Choroid plexus epithelial cell (primary cell): Measurements from ENCODE around the gene MAP4K5.
A peak's percentile ranks its signal among the peaks of the same experiment; 100 is the strongest.

Source experiments
- DNase-seq: peaks from one replicate; pipeline ENCODE4 v3.0.0-alpha.2; 2010; ENCODE audit warnings: low read depth
- H3K4me3 ChIP-seq: 2 replicates; pipeline ENCODE4 v1.5.1; 2011; ENCODE audit warnings: low read depth, mild to moderate bottlenecking, control low read depth, low read length, moderate library complexity
- CTCF ChIP-seq: conservative IDR thresholded peaks from 2 replicates; pipeline ENCODE4 v1.5.1; 2011; ENCODE audit warnings: low read depth, mild to moderate bottlenecking, control low read depth, inconsistent platforms, low read length, moderate library complexity

The MAP4K5 gene

DNA sequence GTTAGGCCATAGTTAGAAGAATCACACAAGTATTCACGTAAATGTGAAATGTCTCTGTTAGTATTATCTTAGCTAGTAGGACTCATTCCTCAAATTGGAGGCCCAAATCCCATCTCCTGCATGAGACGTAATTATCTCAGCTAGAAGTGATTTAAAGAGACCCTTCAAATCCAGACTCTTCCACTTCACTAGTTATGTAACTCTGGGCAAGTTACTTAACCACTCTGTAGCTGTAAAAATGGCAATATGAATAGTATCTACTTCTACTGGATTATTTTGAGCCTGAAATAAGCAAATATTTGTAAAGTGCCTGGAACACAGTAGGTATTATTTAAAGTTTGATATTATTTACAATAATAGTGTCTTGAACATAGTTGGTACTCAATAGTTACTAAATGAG lies 107.3 kb downstream of the MAP4K5 start:
- no peak for DNase-seq
- TF ChIP-seq CTCF = no peak
- no peak overlapping the region for H3K4me3 ChIP-seq

DNA sequence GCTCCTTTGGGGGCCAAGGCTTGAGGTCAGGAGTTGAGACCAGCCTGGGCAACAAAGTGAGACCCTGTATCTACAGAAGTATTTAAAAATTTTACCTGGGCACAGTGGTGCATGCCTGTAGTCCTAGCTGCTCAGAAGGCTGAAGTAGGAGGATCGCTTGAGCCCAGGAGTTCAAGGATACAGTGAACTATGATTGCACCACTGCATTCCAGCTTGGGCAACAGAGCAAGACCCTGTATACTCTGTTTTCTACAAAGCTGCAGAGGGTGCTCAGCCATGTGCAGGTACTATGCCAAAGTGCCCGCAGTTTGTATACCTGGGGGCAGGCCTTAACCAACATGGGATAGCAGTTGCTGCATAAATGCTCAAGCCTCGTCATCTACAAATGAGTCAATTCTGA lies 108.8 kb downstream of the MAP4K5 start:
- DNase-seq = no peak
- H3K4me3 ChIP-seq = no peak overlapping the region
- no peak for TF ChIP-seq CTCF

- no peak for DNase-seq
- H3K4me3 ChIP-seq = no peak overlapping the region
- TF ChIP-seq CTCF = no peak
These were observed 110.9 kb downstream of the MAP4K5 start for GRCh38 chr14:50421499-50421898.

GRCh38 chr14:50417853-50418252 lies 114.5 kb downstream of the MAP4K5 start:
- DNase-seq = peak; percentile 68
- TF ChIP-seq CTCF = no peak
- no peak overlapping the region for H3K4me3 ChIP-seq

DNA sequence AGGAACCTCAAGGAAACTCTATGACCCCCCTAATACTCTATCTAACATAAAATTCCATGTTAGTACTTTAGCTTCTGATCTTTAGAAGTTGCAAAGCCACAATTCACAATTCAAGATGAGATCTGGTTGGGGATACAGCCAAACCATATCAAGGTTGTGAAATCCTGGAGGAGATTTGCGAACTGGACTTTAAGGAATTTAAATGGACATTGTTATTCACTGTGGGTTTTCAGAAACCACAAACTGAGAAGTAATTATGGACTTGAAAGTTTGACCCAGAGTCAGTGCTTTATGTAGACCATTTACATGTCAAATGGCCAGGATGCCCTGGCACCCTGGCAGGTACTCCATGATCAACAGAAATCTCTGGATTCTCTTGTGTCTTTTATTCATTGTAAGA lies 121.4 kb downstream of the MAP4K5 start:
- no peak overlapping the region for H3K4me3 ChIP-seq
- TF ChIP-seq CTCF = no peak
- peak; percentile 85 for DNase-seq

DNA sequence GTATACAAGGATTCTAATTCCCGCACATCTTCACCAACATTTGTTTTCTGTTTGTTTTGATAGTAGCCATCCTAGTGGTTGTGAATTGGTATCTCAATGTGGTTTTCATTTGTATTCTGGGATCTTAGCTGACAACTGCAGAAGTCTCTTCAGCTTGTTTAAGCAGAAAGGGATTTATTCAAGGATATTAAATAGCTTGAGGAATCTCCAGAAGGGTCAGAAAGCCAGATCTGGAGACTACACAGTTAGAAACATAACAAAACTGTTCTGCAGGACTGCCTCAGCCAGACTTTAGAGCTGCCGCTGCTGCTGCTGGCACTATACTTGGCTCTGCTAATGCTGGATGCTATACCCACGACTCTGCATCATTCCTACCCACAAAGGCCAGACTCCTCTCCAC lies 122.3 kb downstream of the MAP4K5 start:
- no peak overlapping the region for H3K4me3 ChIP-seq
- TF ChIP-seq CTCF = no peak
- no peak for DNase-seq

- DNase-seq = peak; percentile 67
These were observed 125.1 kb downstream of the MAP4K5 start for GRCh38 chr14:50407111-50407812.

More at GRCh38 chr14:50407111-50407812, 125.1 kb downstream of the MAP4K5 start:
- no peak overlapping the region for H3K4me3 ChIP-seq
- no peak for TF ChIP-seq CTCF
